HepG2 (cell line): ENCODE results near the gene CCSER1. TPM values are rescaled to one million over a fixed set of nuclear protein-coding genes. Genes with fewer than 3 reads are reported as not detected.

Experiments
- ATAC-seq: fragments of 200-7000 bp; cut with Tn5 transposase; 3 replicates; pipeline ENCODE4 v1.9.1; 2020; ENCODE audit warnings: mild to moderate bottlenecking, moderate library complexity
- BruUV-seq: library from RNA; stranded (reverse); fragments of 400-500 nt; replicated peaks from 2 replicates; lab custom pipeline; 2021; lab: Mats Ljungman, UMichigan
- CTCF ChIA-PET: fragments of 300-600 bp; formaldehyde crosslinking; extraction: SDS; loops from one replicate; lab custom pipeline; 2021; ENCODE audit warnings: low total read pairs, inconsistent platforms, low intra/inter-chr PET ratio; lab: Yijun Ruan, JAX
- POLR2A ChIA-PET: fragments of 350-600 bp; sonication (Branson Sonifier 250); formaldehyde crosslinking; loops from one replicate; lab custom pipeline; 2020; ENCODE audit warnings: antibody characterized with exemption, inconsistent platforms; lab: Yijun Ruan, JAX
- DNase-seq: peaks from one replicate; pipeline ENCODE4 v3.0.0-alpha.2; 2015; ENCODE audit warnings: low spot score
- FAIRE-seq: peaks from 3 replicates; lab custom pipeline; 2011; peaks lifted over from hg19 to GRCh38; lab: Jason Lieb, UNC
- H2AFZ ChIP-seq: one replicate; pipeline ENCODE4 v1.6.1; 2011; ENCODE audit warnings: low read length, inconsistent platforms
- H3K27ac ChIP-seq: fragments of 300-600 bp; 3 replicates; pipeline ENCODE4 v1.8.0; 2011; ENCODE audit warnings: mixed run types, mild to moderate bottlenecking, mixed read lengths, low read length, inconsistent platforms; ENCODE audit not compliant: insufficient read depth; ENCODE audit errors: extremely low read length
- H3K27me3 ChIP-seq, 2 experiments: fragments of 200-600 bp in 1 of 2; 2 replicates in 1 of 2; 3 replicates in 1 of 2; pipeline versions ENCODE4 v1.6.0 to v1.8.0; 2011; ENCODE audit warnings: low read length in 2 of 2, mild to moderate bottlenecking in 2 of 2, moderate library complexity in 2 of 2, inconsistent platforms in 1 of 2; ENCODE audit not compliant: insufficient read depth in 2 of 2, control insufficient read depth in 1 of 2
- H3K36me3 ChIP-seq, 2 experiments: fragments of 200-600 bp in 1 of 2; replicated peaks in 1 of 2; 2 replicates in 1 of 2; 3 replicates in 1 of 2; pipeline versions ENCODE4 v1.5.1 to v1.8.0; 2011; ENCODE audit warnings: low read length in 2 of 2, inconsistent platforms in 1 of 2; ENCODE audit not compliant: insufficient read depth in 2 of 2, control insufficient read depth in 1 of 2
- H3K4me1 ChIP-seq: 2 replicates; pipeline ENCODE4 v1.5.1; 2012; ENCODE audit warnings: low read length, inconsistent platforms; ENCODE audit not compliant: insufficient read depth
- H3K4me2 ChIP-seq: 2 replicates; pipeline ENCODE4 v1.6.0; 2011; ENCODE audit warnings: low read depth, low read length, inconsistent platforms
- H3K4me3 ChIP-seq, 3 experiments: fragments of 200-600 bp in 1 of 3; sonication (generic), shearing (Covaris generic) in 1 of 3; replicated peaks in 1 of 3; 2 replicates each; pipeline ENCODE4 v1.5.1; 2011 to 2016; ENCODE audit warnings: low read length in 3 of 3, inconsistent platforms in 2 of 3, low read depth in 2 of 3, mild to moderate bottlenecking in 2 of 3, control low read depth in 1 of 3, mixed read lengths in 1 of 3; ENCODE audit not compliant: insufficient read depth in 1 of 3
- H3K79me2 ChIP-seq: one replicate; pipeline ENCODE4 v1.6.1; 2011; ENCODE audit warnings: low read length, inconsistent platforms; ENCODE audit not compliant: insufficient read depth
- H3K9ac ChIP-seq: 2 replicates; pipeline ENCODE4 v1.6.0; 2011; ENCODE audit warnings: mild to moderate bottlenecking, low read depth, low read length, inconsistent platforms; ENCODE audit not compliant: insufficient read depth
- H3K9me3 ChIP-seq: 2 replicates; pipeline ENCODE4 v1.5.1; 2012; ENCODE audit warnings: mild to moderate bottlenecking, low read length
- H4K20me1 ChIP-seq: 2 replicates; pipeline ENCODE4 v1.6.0; 2011; ENCODE audit warnings: inconsistent platforms, mild to moderate bottlenecking, low read length, moderate library complexity; ENCODE audit not compliant: insufficient read depth
- DPF2 ChIP-seq: sonication (generic); formaldehyde crosslinking; IDR thresholded peaks from 2 replicates; pipeline ENCODE4 v1.4.0; 2020; ENCODE audit warnings: mild to moderate bottlenecking, low read depth, missing genetic modification reagents, borderline replicate concordance
- HMG20B ChIP-seq: conservative IDR thresholded peaks from 2 replicates; pipeline ENCODE4 v1.6.1; 2016; ENCODE audit warnings: missing genetic modification reagents, missing compliant biosample characterization
- RBAK ChIP-seq: sonication (generic); formaldehyde crosslinking; IDR thresholded peaks from 2 replicates; pipeline ENCODE4 v1.5.1; 2020; ENCODE audit warnings: mild to moderate bottlenecking, missing genetic modification reagents
- SIN3B ChIP-seq: fragments of 150-350 bp; IDR thresholded peaks from 2 replicates; pipeline ENCODE4 v1.6.1; 2014; ENCODE audit warnings: low read length
- ZC3H4 ChIP-seq: sonication (generic); formaldehyde crosslinking; IDR thresholded peaks from 2 replicates; pipeline ENCODE4 v1.4.0; 2020; ENCODE audit warnings: missing genetic modification reagents, borderline replicate concordance
- ZFAT ChIP-seq: sonication (generic); formaldehyde crosslinking; conservative IDR thresholded peaks from 2 replicates; pipeline ENCODE4 v1.8.1; 2023; ENCODE audit warnings: missing genetic modification reagents, inconsistent platforms
- ZNF670 ChIP-seq: sonication (generic); formaldehyde crosslinking; IDR thresholded peaks from 2 replicates; pipeline ENCODE4 v1.8.0; 2022; ENCODE audit warnings: mild to moderate bottlenecking, missing genetic modification reagents, borderline replicate concordance
- in situ Hi-C: cut with HindIII; loops from 2 replicates; pipeline ENCODE4 v1.10.0; 2017; ENCODE audit warnings: low pct_unique_long_range_greater_than_20kb; ENCODE audit not compliant: extremely low pct_ligation_motif_present
- intact Hi-C: fragments of 100-400 bp; cut with micrococcal nuclease; formaldehyde crosslinking; loops from one replicate; pipeline ENCODE4 v1.10.0; 2022; ENCODE audit not compliant: unreplicated experiment
- polyA plus RNA-seq, 8 experiments: library from polyadenylated mRNA; depleted of rRNA in 3 of 8; stranded (reverse) in 7 of 8; unstranded in 1 of 8; fragments of >200 nt; fragmentation: Illumina TruSeq in 4 of 8; extraction: Trizol in 4 of 8; gene quantifications; 2 replicates each; pipeline versions ENCODE4 v1.2.1 to v1.2.3, GENCODE V29; 2011 to 2016; ENCODE audit warnings: low read depth in 4 of 8, missing spikeins in 1 of 8, mixed read lengths in 1 of 8; ENCODE audit not compliant: insufficient read depth in 1 of 8
- total RNA-seq, 5 experiments: library from RNA; depleted of rRNA; stranded (reverse); fragments of >200 nt; fragmentation: Illumina TruSeq; extraction: Trizol; gene quantifications; 2 replicates each; pipeline ENCODE4 v1.2.3, GENCODE V29; 2016; ENCODE audit warnings: low read depth in 1 of 5
- TF ChIP-seq, protein P1 (sequence below): sonication (generic); formaldehyde crosslinking; IDR thresholded peaks from 2 replicates; pipeline ENCODE4 v1.5.0; 2020; ENCODE audit warnings: missing genetic modification reagents, mild to moderate bottlenecking, borderline replicate concordance
- TF ChIP-seq, protein P2 (sequence below): sonication (generic); formaldehyde crosslinking; IDR thresholded peaks from 2 replicates; pipeline ENCODE4 v1.8.1; 2023; ENCODE audit warnings: mild to moderate bottlenecking, missing genetic modification reagents
- TF ChIP-seq, protein P3 (sequence below): IDR thresholded peaks from 2 replicates; pipeline ENCODE4 v1.6.1; 2016; ENCODE audit warnings: mild to moderate bottlenecking, missing biosample characterization, missing genetic modification reagents

Gene CCSER1
- total and polyA plus RNA-seq, 2 of the 13 experiments (the other 11 are each of a cell fraction or from before 2014, with no cell fraction given), result not detected

DNA sequence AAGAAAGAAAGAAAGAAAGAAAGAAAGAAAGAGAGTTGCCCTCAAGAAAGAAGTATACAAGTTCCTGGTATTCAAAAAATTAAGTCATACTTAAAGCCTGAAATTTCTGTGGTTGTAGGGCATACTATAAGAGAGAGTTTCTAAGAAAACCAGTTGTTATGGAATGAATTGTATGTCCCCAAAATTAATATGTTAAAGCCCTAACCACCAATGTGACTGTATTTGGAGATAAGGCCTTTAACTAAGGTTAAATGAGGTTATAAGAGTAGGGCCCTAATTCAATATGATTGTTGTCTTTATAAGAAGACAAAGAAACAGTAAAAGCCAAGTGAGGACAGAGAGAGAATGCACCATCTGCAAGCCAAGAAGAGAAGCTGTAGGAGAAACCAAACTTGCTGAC is 521.1 kb downstream of the CCSER1 start:
- H3K9me3 ChIP-seq, result no peaks in the 10 kb centered on the region
- no peaks in the 10 kb centered on the region for H3K36me3 ChIP-seq
- no peaks in the 10 kb centered on the region for H3K4me1 ChIP-seq
- no peak overlapping the region for H3K4me3 ChIP-seq
- no TSS peak for BruUV-seq
- intact Hi-C loops (no loop called here), in situ Hi-C loops (no loop called here)
- no peak overlapping the region for H3K27ac ChIP-seq
- ChIA-PET POLR2A (no interaction called here), CTCF (no interaction called here)
- TF ChIP-seq DPF2, result no peak
- TF ChIP-seq, protein P1, sequence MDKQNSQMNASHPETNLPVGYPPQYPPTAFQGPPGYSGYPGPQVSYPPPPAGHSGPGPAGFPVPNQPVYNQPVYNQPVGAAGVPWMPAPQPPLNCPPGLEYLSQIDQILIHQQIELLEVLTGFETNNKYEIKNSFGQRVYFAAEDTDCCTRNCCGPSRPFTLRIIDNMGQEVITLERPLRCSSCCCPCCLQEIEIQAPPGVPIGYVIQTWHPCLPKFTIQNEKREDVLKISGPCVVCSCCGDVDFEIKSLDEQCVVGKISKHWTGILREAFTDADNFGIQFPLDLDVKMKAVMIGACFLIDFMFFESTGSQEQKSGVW, result no peak
- no peak for TF ChIP-seq ZC3H4
- TF ChIP-seq ZNF670, result no peak
- TF ChIP-seq SIN3B, result no peak
- TF ChIP-seq, protein P2, sequence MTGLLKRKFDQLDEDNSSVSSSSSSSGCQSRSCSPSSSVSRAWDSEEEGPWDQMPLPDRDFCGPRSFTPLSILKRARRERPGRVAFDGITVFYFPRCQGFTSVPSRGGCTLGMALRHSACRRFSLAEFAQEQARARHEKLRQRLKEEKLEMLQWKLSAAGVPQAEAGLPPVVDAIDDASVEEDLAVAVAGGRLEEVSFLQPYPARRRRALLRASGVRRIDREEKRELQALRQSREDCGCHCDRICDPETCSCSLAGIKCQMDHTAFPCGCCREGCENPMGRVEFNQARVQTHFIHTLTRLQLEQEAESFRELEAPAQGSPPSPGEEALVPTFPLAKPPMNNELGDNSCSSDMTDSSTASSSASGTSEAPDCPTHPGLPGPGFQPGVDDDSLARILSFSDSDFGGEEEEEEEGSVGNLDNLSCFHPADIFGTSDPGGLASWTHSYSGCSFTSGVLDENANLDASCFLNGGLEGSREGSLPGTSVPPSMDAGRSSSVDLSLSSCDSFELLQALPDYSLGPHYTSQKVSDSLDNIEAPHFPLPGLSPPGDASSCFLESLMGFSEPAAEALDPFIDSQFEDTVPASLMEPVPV (CRISPR knock-in tag), result no peak
- TF ChIP-seq, protein P3, sequence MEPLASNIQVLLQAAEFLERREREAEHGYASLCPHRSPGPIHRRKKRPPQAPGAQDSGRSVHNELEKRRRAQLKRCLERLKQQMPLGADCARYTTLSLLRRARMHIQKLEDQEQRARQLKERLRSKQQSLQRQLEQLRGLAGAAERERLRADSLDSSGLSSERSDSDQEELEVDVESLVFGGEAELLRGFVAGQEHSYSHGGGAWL (CRISPR knock-in tag), result no peak
- TF ChIP-seq ZFAT (CRISPR knock-in tag), result no peak
- no peak for TF ChIP-seq HMG20B (CRISPR knock-in tag)
- TF ChIP-seq RBAK, result no peak
- H3K79me2 ChIP-seq, result no peaks in the 10 kb centered on the region
- H3K4me2 ChIP-seq, result no peak overlapping the region
- H3K9ac ChIP-seq, result no peak overlapping the region
- DNase-seq (no peak), FAIRE-seq (no peak), ATAC-seq (no peak)
- no peaks in the 10 kb centered on the region for H3K27me3 ChIP-seq
- H2AFZ ChIP-seq, result no peak overlapping the region
- no peaks in the 10 kb centered on the region for H4K20me1 ChIP-seq
